ENCODE data around the gene BBC3.

BBC3 gene

DNA sequence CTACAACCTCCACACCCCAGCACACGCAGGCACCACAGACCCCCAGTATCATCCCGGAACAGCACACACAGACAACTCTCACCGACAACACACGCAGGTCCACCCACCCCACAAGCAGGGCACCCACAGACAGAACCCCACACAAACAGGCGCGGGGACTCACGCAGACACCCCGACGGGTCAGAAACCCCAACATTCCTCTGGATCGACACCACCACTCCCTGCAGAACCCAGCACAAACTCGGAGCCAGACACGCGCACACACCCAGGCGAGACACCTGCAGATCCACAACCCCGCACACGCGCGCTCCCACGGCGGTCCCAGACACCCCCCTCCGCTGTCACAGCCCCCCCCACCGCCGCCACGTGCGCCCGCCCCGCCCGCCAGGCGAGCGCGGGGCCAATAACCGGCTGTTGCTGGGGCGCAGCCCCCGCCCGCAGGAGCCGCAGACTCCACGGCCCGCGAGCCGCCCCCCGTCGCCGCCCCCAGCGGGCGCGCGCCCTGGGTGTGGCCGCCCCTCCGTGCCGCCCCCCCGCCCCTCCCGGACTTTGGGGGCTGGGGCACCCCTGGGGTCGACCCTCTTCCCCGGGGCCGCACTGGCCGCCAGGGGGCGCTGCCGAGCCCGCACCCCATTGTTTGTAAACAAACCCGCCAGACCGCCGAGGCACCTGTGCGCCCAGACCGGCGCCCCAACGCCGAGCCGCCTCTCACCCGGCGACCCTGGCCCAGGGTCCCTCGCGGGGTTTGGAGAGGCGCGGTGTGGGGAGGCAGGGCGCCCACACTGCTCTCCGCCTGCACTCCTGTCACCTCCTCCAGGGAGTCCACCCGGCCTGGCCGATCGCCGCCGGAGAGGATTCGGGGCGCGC is 712 bp downstream of the BBC3 start:
- DNase-seq: no peak

GRCh38 chr19:47229676-47230053 is 1.3 kb downstream of the BBC3 start:
- no peak for DNase-seq

- no peak for DNase-seq
Measured at GRCh38 chr19:47228937-47229675, 1.9 kb downstream of the BBC3 start.

DNA sequence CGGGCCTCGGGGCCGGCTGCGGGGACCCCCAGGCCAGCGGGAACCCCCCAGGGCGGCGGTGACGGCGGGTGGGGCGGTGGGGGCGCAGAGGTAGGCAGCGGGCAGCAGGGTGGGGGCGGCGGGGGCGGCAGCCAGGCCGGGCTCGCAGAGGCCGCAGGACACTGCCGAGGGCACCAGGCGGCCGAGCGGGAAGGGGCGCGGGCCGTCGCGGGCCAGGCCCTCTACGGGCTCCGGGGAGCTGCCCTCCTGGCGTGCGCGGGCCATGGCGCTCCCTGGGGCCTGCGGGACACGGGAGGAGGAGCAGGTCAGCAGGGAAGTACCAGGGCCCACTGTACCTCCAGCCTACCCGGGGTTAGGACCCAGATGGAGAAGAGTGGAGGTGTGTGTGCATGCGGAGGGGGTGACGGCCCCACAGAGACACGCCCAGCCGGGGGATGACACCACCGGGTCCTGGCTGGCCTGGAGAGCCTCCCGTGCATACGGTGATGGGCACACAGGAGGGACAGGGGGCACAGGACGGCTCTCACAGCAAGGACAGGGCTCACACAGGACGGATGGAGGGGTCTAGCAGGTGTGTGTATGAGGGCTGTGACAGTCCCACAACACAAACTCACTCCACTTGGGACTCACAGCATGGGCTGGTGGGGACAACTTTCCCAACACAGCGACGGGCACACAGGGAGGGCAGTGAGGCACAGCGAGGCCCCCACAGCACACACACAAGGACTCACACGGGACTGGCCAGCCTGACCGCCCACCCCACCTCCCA is 2.6 kb downstream of the BBC3 start:
- DNase-seq: peak; percentile 22

DNA sequence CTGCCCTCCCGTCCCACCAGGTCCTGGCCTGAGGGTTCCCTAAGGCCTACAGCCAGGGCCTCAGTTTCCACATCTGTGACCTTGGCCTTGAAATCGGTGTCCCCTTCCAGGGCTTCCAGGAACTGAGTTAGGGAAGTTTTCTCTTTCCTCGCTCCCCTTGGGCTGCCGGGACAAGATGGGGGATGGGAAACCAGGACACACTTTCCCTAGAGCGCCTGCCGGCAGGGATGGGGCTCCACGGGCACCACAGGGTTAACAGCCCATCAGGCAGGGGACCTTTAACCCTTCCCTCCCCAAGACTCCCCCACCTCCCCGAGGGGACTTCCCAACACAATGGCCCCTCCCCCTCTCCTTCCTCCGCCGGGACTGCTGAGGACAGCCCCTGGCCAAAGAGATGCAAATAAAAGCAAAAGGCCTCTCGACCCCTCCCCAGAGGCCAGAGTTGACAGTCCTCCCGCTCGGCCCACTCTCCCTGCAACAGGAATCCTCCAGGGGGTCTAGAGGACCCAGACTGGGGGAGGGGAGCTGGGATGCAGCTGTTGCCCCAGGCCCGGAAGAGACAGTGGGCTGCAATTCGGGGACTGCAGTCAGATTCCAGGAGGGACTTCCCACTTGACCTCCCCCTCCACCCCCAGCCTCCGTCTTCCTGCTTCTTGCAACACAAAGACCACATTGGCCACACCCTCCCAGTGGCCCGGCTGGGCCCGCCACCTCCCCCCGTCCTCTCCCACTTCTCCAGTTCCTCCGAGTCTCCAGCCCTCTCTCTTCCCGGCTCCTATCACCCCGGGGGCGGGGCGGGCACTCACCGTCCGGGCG is 3.4 kb downstream of the BBC3 start:
- peak; percentile 32 for DNase-seq

DNA sequence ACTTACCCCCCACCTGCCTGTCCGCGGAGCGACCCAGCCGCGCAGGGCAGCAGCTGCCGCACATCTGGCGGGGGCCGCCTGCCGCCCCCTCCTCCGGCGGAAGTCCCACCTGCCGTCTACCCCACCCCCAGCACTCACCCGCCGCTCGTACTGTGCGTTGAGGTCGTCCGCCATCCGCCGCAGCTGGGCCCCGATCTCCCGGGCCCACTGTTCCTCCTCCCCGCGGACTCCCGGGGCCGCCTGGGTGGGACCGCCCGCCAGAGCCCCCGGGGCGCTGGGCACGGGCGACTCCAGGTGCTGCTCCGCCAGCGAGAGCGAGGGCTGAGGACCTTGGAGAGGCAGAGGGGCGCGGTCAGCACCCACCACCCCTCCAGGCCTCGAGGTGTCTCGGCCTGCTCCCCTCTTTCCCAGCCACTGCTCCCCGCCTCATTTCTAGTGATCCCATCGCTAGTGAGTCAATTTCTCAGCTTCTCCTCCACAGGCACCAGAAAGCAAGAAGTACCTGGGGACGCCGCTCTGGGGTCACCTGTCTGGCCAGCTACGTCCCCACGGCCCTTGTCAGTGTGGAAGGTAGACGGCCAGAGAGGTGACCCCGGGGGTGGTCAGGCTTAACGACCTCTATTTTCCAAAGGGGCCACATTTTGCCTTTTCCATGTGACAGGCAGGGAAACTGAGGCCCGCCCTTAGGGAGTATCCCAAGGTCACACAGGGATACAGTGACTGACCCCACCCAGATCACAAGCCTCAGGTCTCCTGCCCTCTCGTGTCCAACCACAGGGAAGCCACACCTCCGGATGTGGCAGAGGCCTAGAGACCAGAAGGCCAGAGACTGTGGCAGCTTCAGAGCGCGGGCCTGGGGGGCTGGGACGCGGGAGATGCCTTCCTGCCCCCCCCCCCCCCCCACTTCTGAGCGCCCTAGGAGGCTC is 4.3 kb downstream of the BBC3 start:
- no peak for DNase-seq

GRCh38 chr19:47225746-47226425 is 5.1 kb downstream of the BBC3 start:
- peak; percentile 85 for DNase-seq

DNA sequence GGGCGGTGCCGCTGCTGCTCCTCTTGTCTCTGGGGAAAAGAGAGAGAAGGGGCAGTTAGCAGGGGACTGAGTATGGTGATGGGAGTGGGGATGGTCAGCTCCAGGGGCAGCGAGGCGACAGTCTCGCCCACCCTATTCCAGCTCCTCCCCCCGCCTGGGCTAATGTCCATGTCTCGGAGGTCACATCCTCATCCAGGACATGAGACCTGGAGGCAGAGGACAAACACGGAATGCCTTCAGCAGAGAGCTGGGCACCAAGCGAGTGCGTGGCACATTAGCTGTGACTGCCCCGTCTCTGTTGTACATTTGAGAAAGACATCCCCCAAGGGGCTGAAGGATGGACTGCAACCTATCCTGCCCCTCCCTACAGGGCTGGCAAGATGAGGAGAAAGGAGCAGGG is 9.1 kb downstream of the BBC3 start:
- no peak for DNase-seq

- no peak for DNase-seq
Measured at GRCh38 chr19:47221080-47221841, 9.7 kb downstream of the BBC3 start.

DNA sequence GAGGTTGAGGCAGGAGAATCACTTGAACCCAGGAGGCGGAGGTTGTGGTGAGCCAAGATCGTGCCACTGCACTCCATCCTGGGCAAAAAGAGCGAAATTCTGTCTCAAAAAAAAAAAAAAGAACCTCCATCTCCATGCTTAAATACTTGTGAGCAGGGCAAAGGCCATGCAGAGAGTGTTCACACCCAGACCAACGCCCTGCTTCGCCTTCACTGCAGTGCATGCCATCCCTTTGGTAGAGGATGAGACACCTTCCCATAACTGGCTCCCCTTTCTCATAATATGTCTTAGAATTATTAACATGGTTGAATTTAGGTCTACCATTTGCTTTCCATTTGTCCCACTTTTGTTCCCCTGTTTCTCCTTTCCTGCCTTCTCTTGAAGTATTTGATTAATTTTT is 15.4 kb downstream of the BBC3 start:
- no peak for DNase-seq

- peak; percentile 70 for DNase-seq
Measured at GRCh38 chr19:47210689-47211316, 20.2 kb downstream of the BBC3 start.

- no peak for DNase-seq
Measured at GRCh38 chr19:47210180-47210490, 20.9 kb downstream of the BBC3 start.

DNA sequence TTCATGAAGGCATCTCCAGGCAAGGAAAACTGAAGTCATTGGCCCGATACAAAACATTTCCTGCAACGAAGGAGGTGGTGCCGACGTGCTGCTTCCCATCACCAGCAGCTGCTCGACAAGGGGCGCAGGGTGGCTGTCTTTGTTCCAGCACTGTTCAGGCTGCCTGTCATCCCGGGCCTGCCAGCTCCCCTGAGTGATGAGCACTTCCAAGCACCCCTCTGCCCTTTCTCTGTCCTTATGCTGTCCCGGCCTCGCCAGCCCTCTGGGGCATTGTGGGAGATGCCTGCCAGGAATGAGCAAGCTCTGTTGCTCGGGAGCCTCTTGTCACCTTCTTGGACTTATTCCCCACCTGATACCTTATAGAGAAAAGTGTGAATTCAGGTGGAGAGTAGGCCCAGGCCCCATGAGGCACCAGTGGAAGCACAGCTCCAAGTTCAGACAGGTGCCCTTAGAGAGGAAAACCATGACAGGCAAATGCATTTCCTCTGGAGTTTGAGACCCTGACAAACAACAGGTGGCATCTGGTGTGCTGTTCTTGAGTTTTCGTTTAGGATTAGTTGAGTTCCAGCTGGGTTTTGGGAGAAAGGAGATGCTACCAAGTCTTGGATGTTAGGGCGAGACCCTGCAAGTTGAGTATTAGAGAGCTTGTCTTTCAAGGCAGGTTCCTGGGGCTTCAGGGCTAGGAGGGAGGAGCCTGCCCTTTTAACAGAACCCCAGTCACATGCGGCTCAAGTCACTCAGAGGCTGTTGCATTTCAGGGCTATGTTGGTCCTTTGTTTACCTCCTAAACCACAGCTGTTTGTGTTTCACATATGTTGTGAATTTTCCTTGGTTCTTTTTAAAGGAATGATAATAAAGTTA is 21.4 kb downstream of the BBC3 start:
- DNase-seq: no peak

GRCh38 chr19:47203254-47203653 is 27.7 kb downstream of the BBC3 start:
- no peak for DNase-seq

GRCh38 chr19:47200530-47200929 is 30.5 kb downstream of the BBC3 start:
- DNase-seq: no peak

- no peak for DNase-seq
Measured at GRCh38 chr19:47197141-47197540, 33.9 kb downstream of the BBC3 start.

DNA sequence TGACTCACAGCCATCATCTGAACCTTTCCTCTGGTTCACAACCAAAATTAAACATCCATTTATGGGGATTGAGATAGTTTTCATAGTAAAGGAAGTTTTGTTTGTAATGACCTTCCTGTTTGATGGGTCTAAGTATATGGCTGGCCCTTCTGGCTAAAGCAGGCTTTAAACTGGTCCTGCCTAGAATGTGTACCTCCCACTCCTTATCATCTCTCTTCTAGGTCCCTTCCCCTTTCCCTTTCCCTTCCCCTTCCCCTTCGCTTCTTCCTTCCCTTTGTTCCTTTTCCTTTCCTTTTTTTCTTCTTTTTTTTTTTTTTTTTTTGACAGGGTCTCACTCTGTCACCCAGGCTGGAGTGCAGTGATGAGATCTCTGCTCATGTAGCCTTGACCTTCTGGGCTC is 35.6 kb downstream of the BBC3 start:
- DNase-seq: no peak

DNA sequence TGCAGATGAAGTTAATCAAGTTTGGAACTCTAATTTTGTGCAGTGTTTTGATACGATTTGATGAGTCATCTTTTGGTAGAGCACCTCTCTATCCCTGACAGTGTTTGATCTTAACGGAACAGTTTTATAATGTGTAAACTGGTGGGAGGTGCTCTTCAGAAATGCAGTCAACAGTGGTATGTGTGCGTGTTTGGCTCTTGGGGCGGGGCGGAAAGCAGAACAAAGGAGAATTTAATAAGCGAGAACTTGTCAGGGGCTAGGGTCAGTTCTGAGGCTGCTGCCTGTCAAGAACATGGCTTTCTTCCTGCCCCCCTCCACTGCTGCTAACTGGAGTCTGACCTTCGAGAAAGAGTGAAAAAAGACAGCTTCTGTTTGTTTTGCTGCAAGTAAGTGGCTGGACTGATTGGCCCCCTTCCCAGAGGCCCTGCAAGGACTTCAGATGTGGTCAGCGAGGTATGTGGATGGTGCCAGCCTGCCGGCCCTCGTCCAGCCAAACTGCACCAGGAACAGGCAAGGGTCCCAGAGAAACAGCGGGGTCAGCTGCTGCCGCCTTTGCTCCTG is 40.8 kb downstream of the BBC3 start:
- no peak for DNase-seq
